OCI-LY7 (cell line): Measurements from ENCODE around the gene ARHGAP6.

Source experiments
- EZH2phosphoT487 ChIP-seq: fragments of 200-600 bp; sonication (generic); IDR thresholded peaks from 2 replicates; pipeline ENCODE4 v1.6.1; 2018; ENCODE audit warnings: low read depth, borderline replicate concordance, mild to moderate bottlenecking, mixed run types, antibody characterized with exemption, low read length, moderate library complexity, mixed read lengths
- TF ChIP-seq, protein P1 (sequence below): fragments of 200-600 bp; sonication (generic); conservative IDR thresholded peaks from 2 replicates; pipeline ENCODE4 v1.5.1; 2014; ENCODE audit warnings: mild to moderate bottlenecking, antibody characterized with exemption, low read length, moderate library complexity, mixed read lengths

- TF ChIP-seq, protein P1, sequence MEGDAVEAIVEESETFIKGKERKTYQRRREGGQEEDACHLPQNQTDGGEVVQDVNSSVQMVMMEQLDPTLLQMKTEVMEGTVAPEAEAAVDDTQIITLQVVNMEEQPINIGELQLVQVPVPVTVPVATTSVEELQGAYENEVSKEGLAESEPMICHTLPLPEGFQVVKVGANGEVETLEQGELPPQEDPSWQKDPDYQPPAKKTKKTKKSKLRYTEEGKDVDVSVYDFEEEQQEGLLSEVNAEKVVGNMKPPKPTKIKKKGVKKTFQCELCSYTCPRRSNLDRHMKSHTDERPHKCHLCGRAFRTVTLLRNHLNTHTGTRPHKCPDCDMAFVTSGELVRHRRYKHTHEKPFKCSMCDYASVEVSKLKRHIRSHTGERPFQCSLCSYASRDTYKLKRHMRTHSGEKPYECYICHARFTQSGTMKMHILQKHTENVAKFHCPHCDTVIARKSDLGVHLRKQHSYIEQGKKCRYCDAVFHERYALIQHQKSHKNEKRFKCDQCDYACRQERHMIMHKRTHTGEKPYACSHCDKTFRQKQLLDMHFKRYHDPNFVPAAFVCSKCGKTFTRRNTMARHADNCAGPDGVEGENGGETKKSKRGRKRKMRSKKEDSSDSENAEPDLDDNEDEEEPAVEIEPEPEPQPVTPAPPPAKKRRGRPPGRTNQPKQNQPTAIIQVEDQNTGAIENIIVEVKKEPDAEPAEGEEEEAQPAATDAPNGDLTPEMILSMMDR, result no peak
- TF ChIP-seq EZH2phosphoT487, result no peak
These were observed 297.9 kb downstream of the ARHGAP6 start for GRCh38 chrX:11367609-11368430.
